Measurements from ENCODE around the gene RNF145. TPM values are rescaled to one million over a fixed set of nuclear protein-coding genes. Genes with fewer than 3 reads are reported as not detected.
"Not testable (repeated sequence)": the region's sequence is repeated elsewhere in the genome, so short reads cannot be mapped to it uniquely, and the experiment has no call there.

RNF145 gene
- total RNA-seq, 2 donors from 2014 or later: 13.5 to 19.5 TPM

- intact Hi-C loops (cut with DNase I): no loop called here
- Histone ChIP-seq H3K36me3 (replicated peaks in 1 of 2; ENCODE audit: insufficient read depth in 1 of 2, low read depth in 2 of 2) (peaks cover 0 to 11% of the 10 kb centered on the region in 2 donors), H3K27ac (no peak overlapping the region), H3K4me3 (no peak overlapping the region), H3K27me3 (no peaks in the 10 kb centered on the region), H3K9me3 (no peaks in the 10 kb centered on the region), H3K4me1 (no peaks in the 10 kb centered on the region)
- ATAC-seq (no peak), DNase-seq (no peak)
- WGBS, 2 donors: 92 to 100% methylated on average over 1 of the region's 1 CpG
- TF ChIP-seq, protein P1, sequence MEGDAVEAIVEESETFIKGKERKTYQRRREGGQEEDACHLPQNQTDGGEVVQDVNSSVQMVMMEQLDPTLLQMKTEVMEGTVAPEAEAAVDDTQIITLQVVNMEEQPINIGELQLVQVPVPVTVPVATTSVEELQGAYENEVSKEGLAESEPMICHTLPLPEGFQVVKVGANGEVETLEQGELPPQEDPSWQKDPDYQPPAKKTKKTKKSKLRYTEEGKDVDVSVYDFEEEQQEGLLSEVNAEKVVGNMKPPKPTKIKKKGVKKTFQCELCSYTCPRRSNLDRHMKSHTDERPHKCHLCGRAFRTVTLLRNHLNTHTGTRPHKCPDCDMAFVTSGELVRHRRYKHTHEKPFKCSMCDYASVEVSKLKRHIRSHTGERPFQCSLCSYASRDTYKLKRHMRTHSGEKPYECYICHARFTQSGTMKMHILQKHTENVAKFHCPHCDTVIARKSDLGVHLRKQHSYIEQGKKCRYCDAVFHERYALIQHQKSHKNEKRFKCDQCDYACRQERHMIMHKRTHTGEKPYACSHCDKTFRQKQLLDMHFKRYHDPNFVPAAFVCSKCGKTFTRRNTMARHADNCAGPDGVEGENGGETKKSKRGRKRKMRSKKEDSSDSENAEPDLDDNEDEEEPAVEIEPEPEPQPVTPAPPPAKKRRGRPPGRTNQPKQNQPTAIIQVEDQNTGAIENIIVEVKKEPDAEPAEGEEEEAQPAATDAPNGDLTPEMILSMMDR (IDR thresholded peaks at IDR 0.05): no peak
- no peak for TF ChIP-seq POLR2A (IDR thresholded peaks at IDR 0.05)
Observed at GRCh38 chr5:159163027-159163700, 46.2 kb downstream of the RNF145 start.

- ATAC-seq: no peak
Observed at GRCh38 chr5:159161361-159162214, 47.8 kb downstream of the RNF145 start.

DNA sequence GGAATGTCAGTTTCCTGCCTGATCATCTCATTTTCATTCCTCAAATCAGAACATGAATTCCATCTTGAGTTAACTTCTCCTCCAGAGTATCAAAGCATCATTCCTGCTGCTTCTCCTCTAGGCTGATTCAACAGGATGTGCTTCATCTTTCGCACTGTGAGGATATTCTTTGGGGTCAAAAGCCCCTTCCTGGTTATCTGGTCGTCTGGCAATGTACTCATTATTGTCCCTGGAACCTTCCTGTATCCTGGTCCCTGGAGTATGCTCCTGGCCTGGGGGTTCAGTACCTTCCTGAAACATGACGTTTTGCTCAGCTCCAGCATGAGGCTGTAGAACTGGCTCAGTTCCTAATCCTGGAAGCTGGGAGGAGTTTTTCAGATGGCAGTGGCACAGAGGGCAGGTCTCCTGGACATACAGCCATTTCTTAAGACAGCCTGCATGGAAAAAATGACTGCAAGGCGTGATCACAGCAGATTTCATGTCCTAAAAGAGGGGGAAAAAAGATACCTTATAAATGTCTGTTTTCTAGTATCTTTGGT, 50.7 kb downstream of the RNF145 start:
- H3K27ac ChIP-seq; ATAC-seq; intact Hi-C loops (cut with DNase I); H3K4me3 ChIP-seq; H3K4me1 ChIP-seq; H3K27me3 ChIP-seq; H3K9me3 ChIP-seq; DNase-seq: not testable (repeated sequence)
- peaks cover 0 to 11% of the 10 kb centered on the region in 2 donors for H3K36me3 ChIP-seq (replicated peaks in 1 of 2; ENCODE audit: insufficient read depth in 1 of 2, low read depth in 2 of 2)
- 64 to 73% methylated on average over 4 of the region's 4 CpGs for WGBS, 2 donors

More at GRCh38 chr5:159161361-159162214, 47.8 kb downstream of the RNF145 start:
- H3K36me3 ChIP-seq (replicated peaks in 1 of 2; ENCODE audit: insufficient read depth in 1 of 2, low read depth in 2 of 2): peaks cover 0 to 13% of the 10 kb centered on the region in 2 donors
- H3K27ac ChIP-seq: no peak overlapping the region
- DNase-seq: no peak
- intact Hi-C loops (cut with DNase I): no loop called here
- H3K4me3 ChIP-seq: no peak overlapping the region
- no peaks in the 10 kb centered on the region for H3K27me3 ChIP-seq
- no peaks in the 10 kb centered on the region for H3K9me3 ChIP-seq
- WGBS, 2 donors: 88 to 89% methylated on average over 9 of the region's 9 CpGs
- TF ChIP-seq, protein P1 (IDR thresholded peaks at IDR 0.05): no peak
- no peak for TF ChIP-seq POLR2A (IDR thresholded peaks at IDR 0.05)
- H3K4me1 ChIP-seq: no peaks in the 10 kb centered on the region

GRCh38 chr5:159157552-159157951, 51.8 kb downstream of the RNF145 start:
- Histone ChIP-seq H3K9me3 (no peaks in the 10 kb centered on the region), H3K27ac (no peak overlapping the region), H3K4me1 (no peaks in the 10 kb centered on the region), H3K27me3 (no peaks in the 10 kb centered on the region), H3K36me3 (replicated peaks in 1 of 2; ENCODE audit: insufficient read depth in 1 of 2, low read depth in 2 of 2) (peaks cover 0 to 11% of the 10 kb centered on the region in 2 donors), H3K4me3 (no peak overlapping the region)
- no peak for ATAC-seq
- TF ChIP-seq, protein P1 (IDR thresholded peaks at IDR 0.05): no peak
- TF ChIP-seq POLR2A (IDR thresholded peaks at IDR 0.05): no peak
- 76 to 91% methylated on average over 1 of the region's 1 CpG for WGBS, 2 donors
- intact Hi-C loops (cut with DNase I): no loop called here
- no peak for DNase-seq

All from body of pancreas (tissue), 4 donors.